Thymus (tissue), 11 donors: ENCODE data around the gene PPP1R7. TPM values are rescaled to one million over a fixed set of nuclear protein-coding genes. Genes with fewer than 3 reads are reported as not detected.

Experiments used
- DNase-seq, 9 donors: peaks; one replicate each; pipeline ENCODE4 v3.0.0-alpha.2; 2013; ENCODE audit warnings: low spot score in 9 of 9, low read depth in 6 of 9, missing footprints in 1 of 9
- H3K27ac ChIP-seq, 2 donors: one replicate each; pipeline ENCODE4 v1.5.1; 2013; ENCODE audit warnings: control low read depth in 1 of 2, low read depth in 1 of 2, low read length in 1 of 2, mild to moderate bottlenecking in 1 of 2, moderate library complexity in 1 of 2
- H3K27me3 ChIP-seq, 2 donors: one replicate each; pipeline ENCODE4 v1.5.1; 2013; ENCODE audit warnings: low read length in 1 of 2; ENCODE audit not compliant: control insufficient read depth in 2 of 2, insufficient read depth in 1 of 2
- H3K36me3 ChIP-seq, 2 donors: one replicate each; pipeline ENCODE4 v1.5.1; 2013; ENCODE audit warnings: low read length in 1 of 2, mild to moderate bottlenecking in 1 of 2, moderate library complexity in 1 of 2; ENCODE audit not compliant: control insufficient read depth in 2 of 2, insufficient read depth in 2 of 2
- H3K4me1 ChIP-seq, 2 donors: one replicate each; pipeline ENCODE4 v1.5.1; 2013; ENCODE audit warnings: low read length in 2 of 2; ENCODE audit not compliant: control insufficient read depth in 2 of 2, insufficient read depth in 2 of 2
- H3K4me3 ChIP-seq, 2 donors: one replicate each; pipeline ENCODE4 v1.5.1; 2013; ENCODE audit warnings: low read length in 2 of 2, control low read depth in 1 of 2, mild to moderate bottlenecking in 1 of 2
- H3K9me3 ChIP-seq, 2 donors: one replicate each; pipeline ENCODE4 v1.5.1; 2013; ENCODE audit warnings: low read length in 1 of 2, mild to moderate bottlenecking in 1 of 2; ENCODE audit not compliant: control insufficient read depth in 2 of 2, insufficient read depth in 1 of 2
- WGBS: extraction: QIAGEN DNeasy Blood & Tissue Kit; methylation state at CpG from one replicate; pipeline ENCODE4 v1.1.7; 2013; 5-methylcytosine and 5-hydroxymethylcytosine counted together
- polyA plus RNA-seq: library from polyadenylated mRNA; stranded (reverse); fragments of 200-250 nt; gene quantifications from one replicate; pipeline ENCODE4 v1.2.3, GENCODE V29; 2013
- total RNA-seq: library from RNA; stranded (reverse); fragments of 120-200 nt; gene quantifications from one replicate; pipeline ENCODE4 v1.2.4, GENCODE V29; 2013
- donor health status: healthy.

Gene PPP1R7
- total and polyA plus RNA-seq, 2 donors: 63.7 to 78.9 TPM

DNA sequence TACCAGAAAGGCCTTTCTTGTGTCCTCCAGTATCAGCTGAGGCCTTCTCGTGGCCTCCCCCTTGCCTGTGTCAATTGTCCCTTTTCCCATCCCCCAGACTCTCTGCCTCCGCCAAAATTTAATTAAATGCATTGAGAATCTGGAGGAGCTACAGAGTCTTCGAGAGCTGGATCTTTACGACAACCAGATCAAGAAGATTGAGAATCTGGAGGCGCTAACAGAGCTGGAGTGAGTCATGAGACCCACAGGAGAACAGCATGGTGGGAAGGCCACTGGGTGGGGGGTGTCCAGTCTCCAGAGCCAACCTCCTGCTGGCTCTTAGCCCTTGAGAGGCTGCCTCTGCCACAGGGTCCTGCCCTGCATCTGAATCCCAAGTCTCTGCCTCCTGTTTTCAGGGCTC is 8.8 kb downstream of the PPP1R7 start:
- no peaks in the 10 kb centered on the region for H3K9me3 ChIP-seq
- H3K4me1 ChIP-seq: no peaks in the 10 kb centered on the region
- WGBS: 98% methylated on average over 5 of the region's 5 CpGs
- H3K4me3 ChIP-seq: no peak overlapping the region
- peaks cover 49 to 62% of the 10 kb centered on the region in 2 donors for H3K36me3 ChIP-seq
- no peak for DNase-seq
- H3K27me3 ChIP-seq: no peaks in the 10 kb centered on the region
- H3K27ac ChIP-seq: no peak overlapping the region

DNA sequence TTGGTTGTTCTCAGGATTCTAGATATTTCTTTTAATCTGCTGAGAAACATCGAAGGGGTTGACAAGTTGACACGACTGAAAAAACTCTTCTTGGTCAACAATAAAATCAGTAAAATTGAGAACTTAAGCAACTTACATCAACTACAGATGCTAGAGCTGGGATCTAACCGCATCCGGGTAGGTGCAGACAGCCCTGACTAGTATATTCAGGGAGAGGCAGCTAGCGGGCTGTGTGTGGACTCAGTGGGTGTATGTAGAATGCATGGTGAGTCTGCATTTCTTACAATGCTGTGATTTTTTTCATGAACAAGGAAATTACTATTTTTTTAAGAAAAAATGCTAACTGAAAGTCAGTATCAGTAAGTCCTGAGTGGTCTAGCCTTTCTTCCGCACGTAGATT is 10.1 kb downstream of the PPP1R7 start:
- Histone ChIP-seq H3K4me1 (no peaks in the 10 kb centered on the region), H3K36me3 (peaks cover 55 to 61% of the 10 kb centered on the region in 2 donors), H3K9me3 (no peaks in the 10 kb centered on the region), H3K4me3 (no peak overlapping the region), H3K27ac (no peak overlapping the region), H3K27me3 (no peaks in the 10 kb centered on the region)
- 98% methylated on average over 7 of the region's 7 CpGs for WGBS
- DNase-seq: no peak

DNA sequence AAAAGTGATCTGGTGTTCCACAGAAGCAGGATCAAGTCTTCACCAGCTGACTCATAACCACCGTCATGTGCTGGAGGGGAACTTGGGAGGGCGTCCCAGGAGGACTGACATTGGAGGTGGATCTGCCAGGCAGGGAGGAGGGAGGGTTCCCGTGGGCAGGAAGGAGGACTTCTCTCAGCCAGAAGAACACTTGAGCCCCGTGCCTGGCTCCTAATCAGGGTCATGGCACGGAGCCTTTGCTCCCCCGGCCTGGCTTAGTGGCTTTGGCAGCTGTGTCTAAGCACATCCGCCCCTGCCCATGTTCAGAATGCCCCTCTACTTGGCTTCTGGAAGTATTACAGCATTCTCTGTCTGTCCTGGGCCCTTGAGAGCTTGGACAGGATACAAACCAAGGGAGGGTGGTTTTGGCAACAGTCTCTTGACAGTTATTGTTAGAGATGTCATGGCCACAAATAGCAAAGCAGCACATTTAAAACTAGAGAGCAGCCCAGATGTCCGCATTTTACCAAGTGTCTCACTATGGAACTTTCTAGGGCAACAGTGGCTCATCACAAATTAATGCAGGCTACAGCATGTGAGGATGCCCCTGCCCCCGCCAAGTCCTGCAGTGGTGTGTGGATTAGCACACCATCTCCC is 11.5 kb downstream of the PPP1R7 start:
- H3K36me3 ChIP-seq: peaks cover 64 to 68% of the 10 kb centered on the region in 2 donors
- 85% methylated on average over 9 of the region's 9 CpGs for WGBS
- peak overlapping the region in 1 of 2 donors; percentile 38 for H3K27ac ChIP-seq
- no peak overlapping the region for H3K4me3 ChIP-seq
- no peak for DNase-seq
- H3K27me3 ChIP-seq: no peaks in the 10 kb centered on the region
- no peaks in the 10 kb centered on the region for H3K9me3 ChIP-seq
- H3K4me1 ChIP-seq: no peaks in the 10 kb centered on the region

DNA sequence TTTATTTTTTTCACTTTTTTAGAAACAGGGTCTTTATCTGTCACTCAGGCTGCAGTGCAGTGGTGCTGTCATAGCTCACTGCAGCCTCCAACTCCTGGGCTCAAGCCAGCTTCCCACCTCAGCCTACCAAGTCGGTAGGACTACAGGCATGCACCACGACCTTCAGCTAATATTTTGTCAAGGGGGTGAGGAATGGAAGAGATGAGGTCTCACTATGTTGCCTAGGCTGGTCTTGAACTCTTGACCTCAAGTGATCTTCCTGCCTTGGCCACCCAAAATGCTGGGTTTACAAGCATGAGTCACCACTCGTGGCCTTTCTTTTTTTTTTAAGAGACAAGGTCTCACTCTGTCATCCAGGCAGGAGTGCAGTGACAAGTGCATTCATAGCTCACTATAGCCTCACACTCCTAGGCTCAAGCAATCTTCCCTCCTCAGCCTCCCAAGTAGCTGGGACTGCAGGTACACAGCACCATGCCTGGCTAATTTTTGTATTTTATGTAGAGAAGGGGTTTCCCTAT is 13.4 kb downstream of the PPP1R7 start:
- Histone ChIP-seq H3K27me3 (no peaks in the 10 kb centered on the region), H3K4me3 (no peak overlapping the region), H3K9me3 (no peaks in the 10 kb centered on the region), H3K4me1 (no peaks in the 10 kb centered on the region), H3K36me3 (peaks cover 60 to 68% of the 10 kb centered on the region in 2 donors), H3K27ac (no peak overlapping the region)
- WGBS: 95% methylated on average over 3 of the region's 3 CpGs
- DNase-seq: no peak

DNA sequence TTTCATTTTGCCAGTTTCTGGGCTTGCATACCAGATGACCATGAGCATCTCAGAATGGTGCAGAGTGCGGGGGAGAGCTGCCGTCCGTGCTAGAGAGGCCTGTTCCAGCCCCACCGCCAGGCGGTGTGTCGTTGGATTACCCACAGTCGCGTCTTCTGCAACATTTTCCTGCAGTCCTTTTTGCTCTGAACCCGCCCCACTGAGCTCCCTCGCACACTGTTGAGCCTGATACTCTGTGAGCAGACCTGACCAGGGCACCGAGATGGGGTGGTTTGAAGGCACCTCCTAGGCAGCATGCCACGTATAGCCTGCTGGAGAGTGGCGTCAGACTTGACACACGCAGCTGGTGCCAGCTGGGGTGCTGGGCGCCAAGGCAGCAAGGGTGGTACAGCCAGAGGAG is 18.1 kb downstream of the PPP1R7 start:
- no peak for DNase-seq
- Histone ChIP-seq H3K4me3 (no peak overlapping the region), H3K27ac (no peak overlapping the region), H3K36me3 (peaks cover 61 to 69% of the 10 kb centered on the region in 2 donors), H3K9me3 (peaks cover 6% of the 10 kb centered on the region in 2 donors), H3K4me1 (no peaks in the 10 kb centered on the region), H3K27me3 (no peaks in the 10 kb centered on the region)
- 98% methylated on average over 15 of the region's 15 CpGs for WGBS

DNA sequence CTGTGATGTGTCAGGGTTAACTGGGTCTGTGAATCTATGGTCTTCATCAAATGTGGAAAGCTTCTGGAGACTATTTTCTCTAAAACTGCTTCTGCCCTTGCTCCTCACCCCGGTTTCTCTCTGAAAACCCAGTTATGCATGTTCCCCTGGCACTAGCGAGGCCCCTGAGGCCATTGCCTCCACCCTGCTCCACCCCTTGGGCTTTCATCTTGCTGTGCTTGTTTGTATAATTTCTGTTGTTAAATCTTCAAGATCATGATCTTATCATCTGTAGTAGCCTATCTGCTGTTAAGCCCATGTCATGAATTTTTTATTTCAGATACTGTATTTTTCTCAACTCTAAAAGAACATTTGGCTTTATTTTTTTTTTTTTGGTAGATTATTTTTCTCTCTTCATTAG is 23.3 kb downstream of the PPP1R7 start:
- peaks cover 40 to 54% of the 10 kb centered on the region in 2 donors for H3K36me3 ChIP-seq
- WGBS: 97% methylated on average over 2 of the region's 2 CpGs

DNA sequence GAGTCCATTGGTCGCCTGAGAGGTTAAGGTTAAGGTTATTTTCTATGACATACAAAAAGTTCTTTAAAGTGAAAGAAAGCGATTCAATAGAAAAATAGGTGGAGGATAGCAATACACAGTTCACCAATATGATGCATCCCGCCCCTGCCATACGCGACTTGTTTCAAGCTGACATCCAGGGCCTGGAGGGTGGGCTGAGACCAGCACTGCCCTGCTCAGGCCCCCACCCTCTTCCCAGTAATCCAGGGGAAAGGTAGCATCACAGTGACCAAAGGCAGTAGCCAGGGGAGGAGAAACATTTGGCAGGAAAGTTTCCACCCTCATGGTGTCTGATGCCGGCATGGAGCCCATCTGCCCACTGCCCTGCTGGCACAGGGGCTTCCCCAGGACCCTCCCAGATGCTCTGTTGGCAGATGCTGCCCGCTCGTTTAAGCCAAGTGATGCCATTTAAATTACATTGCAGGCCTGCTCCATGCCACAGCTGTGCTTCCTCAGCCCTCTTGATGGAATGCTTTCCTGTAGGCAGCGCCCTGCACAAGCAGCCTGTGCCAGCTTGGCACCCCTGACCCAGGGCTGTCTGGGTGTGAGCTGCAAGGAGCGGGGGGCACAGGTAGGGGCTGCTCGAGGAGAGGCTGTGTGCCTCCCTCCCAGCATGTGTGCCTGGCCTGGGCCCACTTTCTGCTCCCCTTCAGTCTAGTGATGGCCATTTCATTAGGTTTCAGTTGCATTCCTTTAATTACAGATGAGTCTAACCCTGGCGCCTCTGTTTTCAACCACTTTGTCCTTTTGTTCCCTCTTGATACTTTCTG is 27.5 kb downstream of the PPP1R7 start:
- Histone ChIP-seq H3K27ac (no peak overlapping the region), H3K36me3 (peaks cover 22 to 42% of the 10 kb centered on the region in 2 donors), H3K9me3 (no peaks in the 10 kb centered on the region), H3K4me1 (no peaks in the 10 kb centered on the region), H3K4me3 (no peak overlapping the region), H3K27me3 (no peaks in the 10 kb centered on the region)
- no peak for DNase-seq
- 97% methylated on average over 12 of the region's 12 CpGs for WGBS

More for the DNA sequence above, 23.3 kb downstream of the PPP1R7 start:
- H3K4me1 ChIP-seq: no peaks in the 10 kb centered on the region
- no peak overlapping the region for H3K4me3 ChIP-seq
- peaks cover 6% of the 10 kb centered on the region in 2 donors for H3K9me3 ChIP-seq
- H3K27ac ChIP-seq: no peak overlapping the region
- H3K27me3 ChIP-seq: no peaks in the 10 kb centered on the region
- DNase-seq: no peak

DNA sequence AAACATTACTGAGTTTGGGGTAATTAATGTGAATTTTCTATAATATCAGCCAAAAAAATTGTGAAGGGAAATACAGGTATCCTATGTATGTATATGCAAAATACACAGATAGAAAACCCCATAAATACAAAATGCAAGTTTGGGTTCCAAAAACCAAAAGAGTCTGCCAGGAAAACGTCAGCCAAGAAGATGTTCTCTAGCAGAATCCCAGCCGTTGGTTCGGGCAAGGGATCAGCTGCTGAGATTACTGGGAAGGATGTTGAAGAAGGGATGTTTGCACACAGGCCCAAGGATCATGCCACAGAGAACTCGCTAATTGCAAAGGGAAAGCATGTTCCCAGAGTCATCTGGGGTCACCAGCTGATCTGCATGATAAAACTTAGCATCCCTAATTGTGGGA is 28.7 kb downstream of the PPP1R7 start:
- Histone ChIP-seq H3K9me3 (no peaks in the 10 kb centered on the region), H3K36me3 (peaks cover 18 to 51% of the 10 kb centered on the region in 2 donors), H3K27me3 (no peaks in the 10 kb centered on the region), H3K27ac (no peak overlapping the region), H3K4me1 (no peaks in the 10 kb centered on the region), H3K4me3 (no peak overlapping the region)
- no peak for DNase-seq
- 84% methylated on average over 4 of the region's 4 CpGs for WGBS

DNA sequence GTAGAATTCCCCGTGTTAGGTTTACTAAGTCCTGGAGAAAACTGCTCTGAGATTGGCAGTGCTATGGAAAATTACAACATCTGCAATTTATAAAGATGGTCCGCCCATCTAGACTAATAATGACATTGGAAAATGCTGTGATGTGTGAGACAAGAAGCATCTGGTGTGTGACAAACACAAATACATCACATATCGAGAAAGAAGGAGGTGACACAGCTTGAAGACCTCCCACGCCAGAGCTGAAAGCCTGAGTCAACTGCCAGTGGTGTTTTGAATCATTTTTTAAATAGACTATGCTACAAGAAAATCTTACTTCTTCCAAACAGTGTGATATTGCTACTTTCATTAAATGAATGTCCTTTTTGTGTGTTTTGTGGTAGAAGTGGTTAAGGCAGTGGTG is 29.6 kb downstream of the PPP1R7 start:
- peaks cover 11 to 44% of the 10 kb centered on the region in 2 donors for H3K36me3 ChIP-seq
- no peaks in the 10 kb centered on the region for H3K27me3 ChIP-seq
- no peaks in the 10 kb centered on the region for H3K4me1 ChIP-seq
- no peaks in the 10 kb centered on the region for H3K9me3 ChIP-seq
- WGBS: 94% methylated on average over 4 of the region's 4 CpGs
- H3K4me3 ChIP-seq: no peak overlapping the region
- no peak overlapping the region for H3K27ac ChIP-seq
- no peak for DNase-seq
